AG10803 (cell line): ENCODE results near the gene NRIP1.
A peak's percentile ranks its signal among the peaks of the same experiment; 100 is the strongest.
"Not testable (repeated sequence)": the region's sequence is repeated elsewhere in the genome, so short reads cannot be mapped to it uniquely, and the experiment has no call there.

ENCODE experiments used
- DNase-seq: peaks from one replicate; pipeline ENCODE4 v3.0.0; 2010; ENCODE audit warnings: low read depth
- H3K4me3 ChIP-seq: 2 replicates; pipeline ENCODE4 v1.5.1; 2011; ENCODE audit warnings: mild to moderate bottlenecking, low read length, control low read depth
- CTCF ChIP-seq: conservative IDR thresholded peaks from 2 replicates; pipeline ENCODE4 v1.5.1; 2011; ENCODE audit warnings: mild to moderate bottlenecking, low read length, control low read depth, inconsistent platforms

NRIP1 gene

DNA sequence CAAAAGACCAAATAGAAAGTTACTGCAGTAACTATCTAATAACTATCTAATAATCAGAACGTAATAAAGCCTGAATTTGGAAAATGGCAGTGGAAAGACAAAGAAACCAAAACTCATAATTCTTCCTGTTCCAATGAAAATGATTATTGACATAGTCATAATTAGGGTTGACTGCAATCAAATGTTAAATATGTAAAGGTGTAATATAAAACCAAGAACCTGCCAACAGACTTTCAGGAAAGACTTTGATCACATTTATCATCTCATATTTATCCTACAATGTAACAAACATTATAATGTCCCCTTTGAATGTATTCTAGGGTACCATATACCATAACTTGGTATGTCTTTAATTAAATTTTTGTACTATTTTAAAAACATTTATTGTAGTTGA is 26.9 kb downstream of the NRIP1 start:
- H3K4me3 ChIP-seq: no peak overlapping the region
- no peak for TF ChIP-seq CTCF
- no peak for DNase-seq

DNA sequence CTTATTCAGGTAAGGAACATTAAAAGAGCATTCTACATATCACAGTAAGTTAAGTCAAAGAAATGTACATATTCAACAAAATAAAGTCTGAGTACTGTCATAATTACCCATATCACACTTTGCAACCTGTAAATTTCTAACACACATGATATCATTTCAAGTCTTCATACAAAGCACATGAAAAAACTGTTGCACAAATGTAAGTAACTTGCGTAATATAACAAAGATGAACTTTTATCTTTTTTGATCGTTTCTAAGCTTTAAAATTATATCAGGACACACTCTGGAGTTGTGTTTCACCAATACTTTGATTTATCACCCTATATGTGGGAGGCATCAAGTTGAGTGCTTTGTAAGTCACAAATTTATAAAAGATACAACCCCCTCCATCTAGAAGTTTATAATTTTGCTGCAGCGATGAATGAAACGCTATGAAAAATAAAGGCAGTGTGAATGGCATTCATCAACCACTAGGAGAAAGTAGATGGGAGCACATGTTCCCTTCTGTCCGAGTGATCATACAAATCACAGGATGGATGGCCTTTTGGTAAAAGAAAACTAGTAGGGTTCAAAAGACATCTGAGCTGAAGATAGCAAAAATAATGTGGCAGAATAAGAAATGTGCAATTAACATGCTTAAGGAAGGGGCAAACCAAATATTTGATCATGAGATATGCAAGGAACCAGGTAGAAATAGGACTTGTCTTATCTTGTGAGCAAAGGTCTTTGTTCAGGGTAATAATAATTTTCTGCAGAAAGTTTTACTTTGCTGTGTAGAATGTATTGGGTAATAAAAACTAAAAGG is 27.5 kb downstream of the NRIP1 start:
- TF ChIP-seq CTCF: no peak
- no peak overlapping the region for H3K4me3 ChIP-seq
- DNase-seq: no peak

DNA sequence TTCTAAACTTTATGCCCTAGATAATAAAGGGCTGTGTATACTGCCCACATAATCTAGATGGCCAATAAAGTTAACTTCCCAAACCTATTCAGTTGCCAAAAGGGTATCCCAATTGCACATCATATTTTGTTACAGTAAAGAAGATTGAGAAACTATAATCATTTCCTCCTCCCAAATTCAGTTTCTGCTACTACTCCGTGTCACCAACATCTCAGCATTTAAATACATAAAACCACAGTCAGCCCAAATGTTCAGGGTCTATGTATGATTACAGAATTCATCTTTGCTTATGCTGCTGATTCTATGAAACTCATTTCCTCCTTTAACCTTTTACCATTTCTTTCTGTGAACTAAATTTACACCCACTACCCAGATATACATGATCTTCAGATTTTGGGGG is 28.6 kb downstream of the NRIP1 start:
- TF ChIP-seq CTCF: no peak
- no peak for DNase-seq
- H3K4me3 ChIP-seq: no peak overlapping the region

- TF ChIP-seq CTCF: no peak
- peak; percentile 59 for DNase-seq
- no peak overlapping the region for H3K4me3 ChIP-seq
Measured at GRCh38 chr21:15034126-15034853, 30.5 kb downstream of the NRIP1 start.

- peak; percentile 36 for DNase-seq
- TF ChIP-seq CTCF: no peak
- H3K4me3 ChIP-seq: no peak overlapping the region
Measured at GRCh38 chr21:15031790-15032357, 32.9 kb downstream of the NRIP1 start.

- H3K4me3 ChIP-seq, DNase-seq: not testable (repeated sequence)
Measured at GRCh38 chr21:15031362-15031761, 33.4 kb downstream of the NRIP1 start.

GRCh38 chr21:15030861-15031260 is 33.9 kb downstream of the NRIP1 start:
- DNase-seq: peak; percentile 25
- H3K4me3 ChIP-seq: not testable (repeated sequence)

DNA sequence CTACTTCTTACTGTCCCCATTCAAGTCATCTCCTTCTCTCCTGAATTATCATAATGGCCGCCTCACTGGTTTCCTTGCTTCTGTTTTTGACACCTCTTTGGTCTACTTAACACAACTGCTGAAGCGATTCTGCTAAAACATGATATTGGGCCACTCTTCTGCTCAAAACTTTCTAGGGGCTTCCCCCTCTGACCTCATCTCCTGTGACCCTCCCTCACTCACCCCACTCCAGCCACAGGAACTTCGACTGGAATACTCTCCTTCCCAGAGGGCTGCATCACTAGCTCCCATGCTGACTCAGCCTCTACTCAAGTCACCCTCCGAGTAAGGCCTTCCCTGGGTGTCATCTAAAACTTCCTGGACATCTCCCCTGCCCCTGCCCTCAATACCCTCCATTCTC is 35.7 kb downstream of the NRIP1 start:
- no peak for DNase-seq
- no peak overlapping the region for H3K4me3 ChIP-seq
- no peak for TF ChIP-seq CTCF
